ENCODE results near the gene SUSD6.

DNA sequence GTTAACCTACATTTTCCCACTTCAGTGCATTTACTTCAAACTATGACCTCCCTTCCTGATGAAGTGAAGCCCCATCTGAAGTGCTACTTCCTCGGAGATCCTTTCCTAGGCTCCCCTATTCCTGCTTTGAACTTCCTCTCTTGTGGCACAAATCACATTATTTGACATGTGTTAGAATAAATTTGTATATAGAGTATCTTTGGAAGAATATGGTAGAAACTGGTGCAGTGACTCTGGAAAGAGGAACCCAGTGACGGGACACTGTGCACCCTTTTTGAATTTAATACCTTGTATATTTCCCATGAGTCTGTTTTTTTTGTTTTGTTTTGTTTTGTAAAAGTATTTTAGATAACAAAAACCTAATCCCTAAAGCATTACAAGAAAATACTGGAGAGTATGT lies 89.2 kb downstream of the SUSD6 start:
- TF ChIP-seq, protein P1, sequence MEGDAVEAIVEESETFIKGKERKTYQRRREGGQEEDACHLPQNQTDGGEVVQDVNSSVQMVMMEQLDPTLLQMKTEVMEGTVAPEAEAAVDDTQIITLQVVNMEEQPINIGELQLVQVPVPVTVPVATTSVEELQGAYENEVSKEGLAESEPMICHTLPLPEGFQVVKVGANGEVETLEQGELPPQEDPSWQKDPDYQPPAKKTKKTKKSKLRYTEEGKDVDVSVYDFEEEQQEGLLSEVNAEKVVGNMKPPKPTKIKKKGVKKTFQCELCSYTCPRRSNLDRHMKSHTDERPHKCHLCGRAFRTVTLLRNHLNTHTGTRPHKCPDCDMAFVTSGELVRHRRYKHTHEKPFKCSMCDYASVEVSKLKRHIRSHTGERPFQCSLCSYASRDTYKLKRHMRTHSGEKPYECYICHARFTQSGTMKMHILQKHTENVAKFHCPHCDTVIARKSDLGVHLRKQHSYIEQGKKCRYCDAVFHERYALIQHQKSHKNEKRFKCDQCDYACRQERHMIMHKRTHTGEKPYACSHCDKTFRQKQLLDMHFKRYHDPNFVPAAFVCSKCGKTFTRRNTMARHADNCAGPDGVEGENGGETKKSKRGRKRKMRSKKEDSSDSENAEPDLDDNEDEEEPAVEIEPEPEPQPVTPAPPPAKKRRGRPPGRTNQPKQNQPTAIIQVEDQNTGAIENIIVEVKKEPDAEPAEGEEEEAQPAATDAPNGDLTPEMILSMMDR (IDR thresholded peaks at IDR 0.05; ENCODE audit: low read length), result no peak
- no peak for TF ChIP-seq EZH2phosphoT487 (IDR thresholded peaks at IDR 0.05; ENCODE audit: low read length)

Measured in MM.1S (cell line).